ENCODE data around the gene FRMD4A.

FRMD4A gene

DNA sequence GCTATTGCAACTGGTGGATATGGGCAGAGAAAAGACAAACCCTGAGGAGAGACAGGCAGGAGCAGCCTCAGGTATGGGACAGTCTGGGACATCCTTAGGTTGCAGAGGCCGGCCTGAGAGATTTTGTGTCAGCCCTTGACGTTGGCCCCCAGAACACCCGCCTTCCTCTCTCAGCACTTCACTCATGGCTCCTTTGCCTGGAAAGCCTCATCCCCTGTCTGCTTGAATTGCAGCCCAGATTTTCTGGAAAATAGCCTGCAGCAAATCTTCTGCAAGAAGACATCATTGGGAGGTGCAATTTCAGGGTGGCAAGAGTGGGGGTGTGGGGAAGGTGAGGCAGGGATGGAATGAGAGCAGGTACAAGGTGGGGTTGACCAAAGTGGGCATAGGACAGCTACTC, 2.2 kb upstream of the FRMD4A start:
- no peak overlapping the region for H3K27ac ChIP-seq (replicated peaks)
- DNase-seq (ENCODE audit: low read depth in 1 of 2, low spot score in 1 of 2): no peak
- TF ChIP-seq GABPA (IDR thresholded peaks at IDR 0.05; ENCODE audit: low read depth): no peak
- no peaks in the 10 kb centered on the region for H3K27me3 ChIP-seq (ENCODE audit: insufficient read depth, poor library complexity, severe bottlenecking)
- H3K4me3 ChIP-seq (replicated peaks; ENCODE audit: insufficient read depth, low read length): no peak overlapping the region

DNA sequence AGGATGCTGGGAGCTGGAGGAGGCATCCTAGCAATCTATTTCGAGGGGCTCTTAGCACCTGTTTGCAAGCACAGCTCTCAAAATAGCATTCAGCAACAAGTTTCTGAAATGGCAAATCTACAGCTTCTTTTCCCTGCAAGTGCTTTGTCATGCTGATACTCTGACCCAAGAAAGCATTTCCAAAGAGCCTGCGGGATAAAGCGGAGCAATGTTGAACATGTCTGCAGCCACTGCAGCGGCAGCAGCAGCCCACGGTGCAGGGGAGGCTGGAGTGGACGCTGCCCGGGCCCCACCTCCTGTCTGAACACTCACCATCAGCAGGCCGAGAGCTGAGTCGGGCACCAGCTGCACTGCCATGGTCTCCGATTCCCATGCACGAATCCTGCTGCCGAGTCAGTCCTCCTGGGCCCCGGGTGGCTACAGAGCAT, 964 bp downstream of the FRMD4A start:
- H3K27me3 ChIP-seq (ENCODE audit: insufficient read depth, poor library complexity, severe bottlenecking): no peaks in the 10 kb centered on the region
- DNase-seq (ENCODE audit: low read depth in 1 of 2, low spot score in 1 of 2): no peak
- no peak overlapping the region for H3K27ac ChIP-seq (replicated peaks)
- no peak overlapping the region for H3K4me3 ChIP-seq (replicated peaks; ENCODE audit: insufficient read depth, low read length)
- TF ChIP-seq, protein P1, sequence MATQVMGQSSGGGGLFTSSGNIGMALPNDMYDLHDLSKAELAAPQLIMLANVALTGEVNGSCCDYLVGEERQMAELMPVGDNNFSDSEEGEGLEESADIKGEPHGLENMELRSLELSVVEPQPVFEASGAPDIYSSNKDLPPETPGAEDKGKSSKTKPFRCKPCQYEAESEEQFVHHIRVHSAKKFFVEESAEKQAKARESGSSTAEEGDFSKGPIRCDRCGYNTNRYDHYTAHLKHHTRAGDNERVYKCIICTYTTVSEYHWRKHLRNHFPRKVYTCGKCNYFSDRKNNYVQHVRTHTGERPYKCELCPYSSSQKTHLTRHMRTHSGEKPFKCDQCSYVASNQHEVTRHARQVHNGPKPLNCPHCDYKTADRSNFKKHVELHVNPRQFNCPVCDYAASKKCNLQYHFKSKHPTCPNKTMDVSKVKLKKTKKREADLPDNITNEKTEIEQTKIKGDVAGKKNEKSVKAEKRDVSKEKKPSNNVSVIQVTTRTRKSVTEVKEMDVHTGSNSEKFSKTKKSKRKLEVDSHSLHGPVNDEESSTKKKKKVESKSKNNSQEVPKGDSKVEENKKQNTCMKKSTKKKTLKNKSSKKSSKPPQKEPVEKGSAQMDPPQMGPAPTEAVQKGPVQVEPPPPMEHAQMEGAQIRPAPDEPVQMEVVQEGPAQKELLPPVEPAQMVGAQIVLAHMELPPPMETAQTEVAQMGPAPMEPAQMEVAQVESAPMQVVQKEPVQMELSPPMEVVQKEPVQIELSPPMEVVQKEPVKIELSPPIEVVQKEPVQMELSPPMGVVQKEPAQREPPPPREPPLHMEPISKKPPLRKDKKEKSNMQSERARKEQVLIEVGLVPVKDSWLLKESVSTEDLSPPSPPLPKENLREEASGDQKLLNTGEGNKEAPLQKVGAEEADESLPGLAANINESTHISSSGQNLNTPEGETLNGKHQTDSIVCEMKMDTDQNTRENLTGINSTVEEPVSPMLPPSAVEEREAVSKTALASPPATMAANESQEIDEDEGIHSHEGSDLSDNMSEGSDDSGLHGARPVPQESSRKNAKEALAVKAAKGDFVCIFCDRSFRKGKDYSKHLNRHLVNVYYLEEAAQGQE (IDR thresholded peaks at IDR 0.05; ENCODE audit: insufficient replicate concordance, low read depth): no peak

DNA sequence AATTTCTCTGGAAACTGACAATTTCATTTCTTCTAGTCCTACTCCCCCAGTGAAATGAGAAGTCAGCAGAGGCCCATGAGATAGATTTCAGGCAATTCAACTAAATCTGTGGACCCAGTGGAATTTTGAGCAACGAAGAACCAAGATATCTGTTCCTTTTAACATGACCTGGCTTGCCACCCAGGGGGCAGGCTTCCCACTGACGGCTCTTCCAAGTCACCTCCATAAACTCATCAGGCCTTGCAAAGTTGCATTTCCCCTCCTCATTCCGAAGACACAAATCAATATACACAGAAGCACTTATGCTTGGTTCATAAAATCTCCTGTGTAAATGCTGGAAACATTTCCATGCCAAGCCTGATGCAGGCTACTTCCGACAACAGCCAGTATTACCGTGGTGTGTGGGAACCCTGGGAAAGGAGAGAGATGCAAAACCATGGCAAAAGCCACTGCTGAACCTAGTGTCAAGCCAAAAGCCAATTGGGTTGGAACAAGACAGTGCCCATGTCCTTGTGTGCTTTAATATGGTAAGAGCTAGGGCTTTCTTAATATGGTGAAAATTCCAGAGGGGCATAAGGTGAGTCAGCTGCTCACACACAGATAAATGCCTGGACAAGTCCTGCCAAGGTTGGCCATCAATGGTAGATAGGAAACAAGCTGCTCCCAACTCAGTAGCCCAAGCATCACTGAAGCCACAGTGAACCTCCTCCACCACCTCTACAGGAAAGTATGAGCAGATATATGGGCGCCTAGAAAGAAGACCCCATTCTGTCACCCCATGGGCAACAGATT, 1.6 kb downstream of the FRMD4A start:
- TF ChIP-seq, protein P1 (IDR thresholded peaks at IDR 0.05; ENCODE audit: insufficient replicate concordance, low read depth): no peak
- no peak for TF ChIP-seq GABPA (IDR thresholded peaks at IDR 0.05; ENCODE audit: low read depth)
- TF ChIP-seq, protein P2, sequence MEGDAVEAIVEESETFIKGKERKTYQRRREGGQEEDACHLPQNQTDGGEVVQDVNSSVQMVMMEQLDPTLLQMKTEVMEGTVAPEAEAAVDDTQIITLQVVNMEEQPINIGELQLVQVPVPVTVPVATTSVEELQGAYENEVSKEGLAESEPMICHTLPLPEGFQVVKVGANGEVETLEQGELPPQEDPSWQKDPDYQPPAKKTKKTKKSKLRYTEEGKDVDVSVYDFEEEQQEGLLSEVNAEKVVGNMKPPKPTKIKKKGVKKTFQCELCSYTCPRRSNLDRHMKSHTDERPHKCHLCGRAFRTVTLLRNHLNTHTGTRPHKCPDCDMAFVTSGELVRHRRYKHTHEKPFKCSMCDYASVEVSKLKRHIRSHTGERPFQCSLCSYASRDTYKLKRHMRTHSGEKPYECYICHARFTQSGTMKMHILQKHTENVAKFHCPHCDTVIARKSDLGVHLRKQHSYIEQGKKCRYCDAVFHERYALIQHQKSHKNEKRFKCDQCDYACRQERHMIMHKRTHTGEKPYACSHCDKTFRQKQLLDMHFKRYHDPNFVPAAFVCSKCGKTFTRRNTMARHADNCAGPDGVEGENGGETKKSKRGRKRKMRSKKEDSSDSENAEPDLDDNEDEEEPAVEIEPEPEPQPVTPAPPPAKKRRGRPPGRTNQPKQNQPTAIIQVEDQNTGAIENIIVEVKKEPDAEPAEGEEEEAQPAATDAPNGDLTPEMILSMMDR (IDR thresholded peaks at IDR 0.05; ENCODE audit: insufficient read depth, low read length): no peak
- no peak for TF ChIP-seq SPI1 (IDR thresholded peaks at IDR 0.05; ENCODE audit: borderline replicate concordance, low read depth)
- no peak for TF ChIP-seq POLR2AphosphoS5 (IDR thresholded peaks at IDR 0.05; ENCODE audit: low read depth)
- H3K27ac ChIP-seq (replicated peaks): no peak overlapping the region
- no peak for DNase-seq (ENCODE audit: low read depth in 1 of 2, low spot score in 1 of 2)
- no peaks in the 10 kb centered on the region for H3K27me3 ChIP-seq (ENCODE audit: insufficient read depth, poor library complexity, severe bottlenecking)
- H3K4me3 ChIP-seq (replicated peaks; ENCODE audit: insufficient read depth, low read length): no peak overlapping the region

DNA sequence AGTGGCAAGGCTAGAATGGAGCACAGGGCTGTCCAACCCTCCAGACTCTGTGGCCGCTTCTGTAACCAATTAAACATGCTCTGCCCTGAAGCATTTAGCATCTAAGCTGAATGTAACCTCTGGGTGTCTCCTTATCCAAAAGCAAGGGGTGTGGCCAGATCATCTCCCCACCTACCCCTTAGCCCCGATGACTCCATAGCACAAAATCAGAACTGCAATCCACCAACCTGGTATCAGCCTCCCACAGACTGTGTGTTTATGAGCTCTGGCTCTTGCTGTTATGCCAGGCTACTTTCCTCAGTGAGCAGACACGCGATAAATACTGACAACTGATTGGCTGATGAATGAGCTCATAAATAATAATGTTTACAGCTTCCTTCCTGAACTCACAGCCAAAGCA, 3.2 kb downstream of the FRMD4A start:
- Histone ChIP-seq H3K27ac (replicated peaks) (no peak overlapping the region), H3K4me3 (replicated peaks; ENCODE audit: insufficient read depth, low read length) (no peak overlapping the region), H3K27me3 (ENCODE audit: insufficient read depth, poor library complexity, severe bottlenecking) (no peaks in the 10 kb centered on the region)
- TF ChIP-seq, protein P2 (IDR thresholded peaks at IDR 0.05; ENCODE audit: insufficient read depth, low read length): no peak
- TF ChIP-seq GABPA (IDR thresholded peaks at IDR 0.05; ENCODE audit: low read depth) (no peak), SPI1 (IDR thresholded peaks at IDR 0.05; ENCODE audit: borderline replicate concordance, low read depth) (no peak), POLR2AphosphoS5 (IDR thresholded peaks at IDR 0.05; ENCODE audit: low read depth) (no peak)
- TF ChIP-seq, protein P1 (IDR thresholded peaks at IDR 0.05; ENCODE audit: insufficient replicate concordance, low read depth): no peak
- no peak for DNase-seq (ENCODE audit: low read depth in 1 of 2, low spot score in 1 of 2)

All from HL-60 (cell line).